ENCODE data around the gene MTMR10. TPM values are rescaled to one million over a fixed set of nuclear protein-coding genes. Genes with fewer than 3 reads are reported as not detected.

MTMR10 gene
- total RNA-seq, 4 donors from 2014 or later, result 36.6 to 63.4 (median 40.4) TPM

GRCh38 chr15:30979457-30979856, 12.0 kb downstream of the MTMR10 start:
- Histone ChIP-seq H3K4me3 (no peak overlapping the region), H3K4me1 (peaks cover 65 to 68% of the 10 kb centered on the region in 2 donors), H3K27ac (no peak overlapping the region), H3K27me3 (no peaks in the 10 kb centered on the region), H3K9me3 (no peaks in the 10 kb centered on the region), H3K36me3 (peaks cover 0 to 27% of the 10 kb centered on the region in 2 donors)
- DNase-seq, result no peak
- no peak for TF ChIP-seq POLR2A (IDR thresholded peaks at IDR 0.05)
- TF ChIP-seq CTCF (IDR thresholded peaks at IDR 0.05 in 4 of 5, conservative IDR thresholded peaks at IDR 0.05 in 1 of 5), result no peak
- in situ Hi-C loops (cut with MboI; ENCODE audit: low sequenced_read_pairs in 4 of 4), result loop anchor here in 2 of 4 donors (10.0 to 25.0 kb wide), 2 partner anchors 75 to 383 kb away; partner anchors contain the start of gene FAN1 (in 1 of the 2)
- intact Hi-C loops (cut with DNase I; ENCODE audit: low total_unique reads), result no loop called here
- no peak for ATAC-seq

- Histone ChIP-seq H3K9me3 (no peaks in the 10 kb centered on the region), H3K27ac (peak overlapping the region in 2 of 4 donors; percentile 26 to 35), H3K27me3 (no peaks in the 10 kb centered on the region), H3K4me1 (peaks cover 55 to 57% of the 10 kb centered on the region in 2 donors), H3K4me3 (no peak overlapping the region), H3K36me3 (peaks cover 0 to 39% of the 10 kb centered on the region in 2 donors)
- intact Hi-C loops (cut with DNase I; ENCODE audit: low total_unique reads), result no loop called here
- ATAC-seq, result no peak
- no peak for DNase-seq
- TF ChIP-seq CTCF (IDR thresholded peaks at IDR 0.05 in 4 of 5, conservative IDR thresholded peaks at IDR 0.05 in 1 of 5), result no peak
- no peak for TF ChIP-seq POLR2A (IDR thresholded peaks at IDR 0.05)
- in situ Hi-C loops (cut with MboI; ENCODE audit: low sequenced_read_pairs in 4 of 4), result loop anchor here in 2 of 4 donors (10.0 to 25.0 kb wide), 2 partner anchors 74 to 384 kb away; partner anchors contain the start of gene FAN1 (in 1 of the 2)
Observed at GRCh38 chr15:30978328-30978727, 13.1 kb downstream of the MTMR10 start.

- intact Hi-C loops (cut with DNase I; ENCODE audit: low total_unique reads), result no loop called here
- H3K9me3 ChIP-seq, result no peaks in the 10 kb centered on the region
- H3K27me3 ChIP-seq, result no peaks in the 10 kb centered on the region
- no peak overlapping the region for H3K27ac ChIP-seq
- in situ Hi-C loops (cut with MboI; ENCODE audit: low sequenced_read_pairs in 4 of 4), result loop anchor here in 3 of 4 donors (10.0 to 25.0 kb wide), 3 partner anchors 69 to 388 kb away; partner anchors contain the start of genes FAN1 (in 1 of the 3) and KLF13 (in 1 of the 3)
- no peak for ATAC-seq
- no peak overlapping the region for H3K4me3 ChIP-seq
- H3K4me1 ChIP-seq, result peaks cover 25 to 32% of the 10 kb centered on the region in 2 donors
- TF ChIP-seq CTCF (IDR thresholded peaks at IDR 0.05 in 4 of 5, conservative IDR thresholded peaks at IDR 0.05 in 1 of 5), result no peak
- peaks cover 0 to 44% of the 10 kb centered on the region in 2 donors for H3K36me3 ChIP-seq
- DNase-seq, result no peak
Observed at GRCh38 chr15:30974112-30974511, 17.3 kb downstream of the MTMR10 start.

GRCh38 chr15:30973379-30973778, 18.0 kb downstream of the MTMR10 start:
- no peak overlapping the region for H3K4me3 ChIP-seq
- intact Hi-C loops (cut with DNase I; ENCODE audit: low total_unique reads), result no loop called here
- TF ChIP-seq POLR2A (IDR thresholded peaks at IDR 0.05) (no peak), CTCF (IDR thresholded peaks at IDR 0.05 in 4 of 5, conservative IDR thresholded peaks at IDR 0.05 in 1 of 5) (no peak)
- H3K27ac ChIP-seq, result no peak overlapping the region
- in situ Hi-C loops (cut with MboI; ENCODE audit: low sequenced_read_pairs in 4 of 4), result loop anchor here in 3 of 4 donors (10.0 to 25.0 kb wide), 3 partner anchors 69 to 389 kb away; partner anchors contain the start of genes FAN1 (in 1 of the 3) and KLF13 (in 1 of the 3)
- no peaks in the 10 kb centered on the region for H3K27me3 ChIP-seq
- ATAC-seq, result no peak
- H3K4me1 ChIP-seq, result peaks cover 17 to 25% of the 10 kb centered on the region in 2 donors
- H3K36me3 ChIP-seq, result peaks cover 0 to 44% of the 10 kb centered on the region in 2 donors
- no peaks in the 10 kb centered on the region for H3K9me3 ChIP-seq
- DNase-seq, result no peak

Measured in gastrocnemius medialis (tissue), 4 donors.